Suppressor macrophage (primary cell): Measurements from ENCODE around the gene RHOBTB1.
"Not testable (repeated sequence)": the region's sequence is repeated elsewhere in the genome, so short reads cannot be mapped to it uniquely, and the experiment has no call there.

Experiments used
- DNase-seq, 4 experiments: peaks; one replicate each; pipeline ENCODE4 v3.0.0-alpha.2; 2020 to 2022

RHOBTB1 gene

DNA sequence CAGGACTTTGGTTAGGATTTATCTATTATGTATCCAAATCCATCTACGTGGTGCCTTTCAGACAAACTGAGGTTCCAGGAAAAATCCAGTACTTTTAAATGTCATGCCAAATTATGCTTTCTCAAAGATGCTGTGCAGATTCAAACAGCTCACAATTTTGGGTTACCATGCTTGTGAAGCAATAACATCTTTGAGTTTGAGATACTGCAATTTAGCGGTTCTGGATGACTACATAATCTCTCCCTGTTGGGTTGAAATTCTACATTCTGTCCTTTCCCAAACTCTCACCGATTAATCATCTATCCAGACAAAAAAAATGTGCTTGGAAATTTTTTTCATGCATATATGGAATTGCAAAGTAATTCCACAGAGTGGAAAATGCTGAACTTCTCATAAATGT, 3.5 kb downstream of the RHOBTB1 start:
- DNase-seq: no peak

DNA sequence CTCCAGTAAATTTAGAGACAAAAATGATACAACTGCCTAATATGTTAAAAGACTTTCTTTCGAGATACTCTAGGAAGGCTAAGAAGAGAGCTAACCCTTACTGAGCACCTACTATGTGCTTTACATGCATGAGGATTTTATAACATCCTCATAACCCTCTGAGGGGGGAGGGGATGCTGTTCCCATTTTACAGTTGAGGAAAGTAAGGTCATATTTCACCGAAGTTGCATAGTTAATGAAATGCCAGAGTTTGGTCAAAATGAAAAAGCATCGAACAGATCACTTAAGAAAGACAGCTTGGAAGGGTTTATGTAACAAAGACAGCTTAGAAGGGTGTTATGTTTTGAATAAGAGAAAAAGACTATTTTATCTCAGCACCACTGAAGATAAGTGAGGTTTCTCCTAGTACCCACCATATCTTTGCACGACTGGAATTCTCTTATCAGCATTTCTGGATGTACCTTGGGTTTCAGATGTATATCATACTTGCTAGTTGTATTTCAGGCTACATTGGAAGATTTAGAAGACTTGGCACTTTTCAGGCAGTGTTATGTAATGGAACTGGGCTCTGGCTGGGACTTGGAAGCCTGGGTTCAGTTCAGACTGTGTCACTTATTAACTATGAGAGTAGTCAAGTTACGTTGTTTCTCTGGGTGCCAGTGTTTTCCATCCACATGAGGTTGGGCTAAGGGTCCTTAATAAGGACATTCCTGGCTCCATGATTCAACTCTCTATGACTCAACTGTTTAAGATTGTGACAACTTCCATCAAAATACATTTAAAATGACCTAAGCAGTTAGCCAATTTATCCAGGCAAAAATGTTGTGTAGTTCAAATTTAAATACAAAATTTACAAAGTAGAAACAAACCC, 6.0 kb downstream of the RHOBTB1 start:
- no peak for DNase-seq

- no peak for DNase-seq
Measured at GRCh38 chr10:60937022-60937421, 7.0 kb downstream of the RHOBTB1 start.

- no peak for DNase-seq
Measured at GRCh38 chr10:60934215-60935175, 9.5 kb downstream of the RHOBTB1 start.

- DNase-seq: no peak
Measured at GRCh38 chr10:60932756-60933155, 11.2 kb downstream of the RHOBTB1 start.

DNA sequence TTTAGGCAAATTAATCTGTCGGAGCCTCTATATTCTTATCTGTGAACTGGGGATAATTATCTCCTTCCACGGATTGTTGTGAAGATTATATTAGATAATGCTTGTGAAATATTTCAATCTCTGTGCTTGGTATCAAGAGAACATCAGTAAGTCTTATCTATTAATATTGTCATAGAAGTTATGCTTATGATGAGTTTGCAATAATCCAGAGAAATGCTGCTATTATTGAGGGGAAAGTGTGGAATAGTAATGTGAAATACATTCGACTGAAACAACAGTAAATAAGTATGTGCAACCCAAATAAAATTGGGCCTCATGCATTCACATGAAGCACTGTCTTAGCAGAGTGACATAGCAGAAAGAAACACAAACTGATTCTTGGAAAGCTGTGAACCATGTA, 13.7 kb downstream of the RHOBTB1 start:
- no peak for DNase-seq

- no peak for DNase-seq
Measured at GRCh38 chr10:60921633-60922032, 22.4 kb downstream of the RHOBTB1 start.

DNA sequence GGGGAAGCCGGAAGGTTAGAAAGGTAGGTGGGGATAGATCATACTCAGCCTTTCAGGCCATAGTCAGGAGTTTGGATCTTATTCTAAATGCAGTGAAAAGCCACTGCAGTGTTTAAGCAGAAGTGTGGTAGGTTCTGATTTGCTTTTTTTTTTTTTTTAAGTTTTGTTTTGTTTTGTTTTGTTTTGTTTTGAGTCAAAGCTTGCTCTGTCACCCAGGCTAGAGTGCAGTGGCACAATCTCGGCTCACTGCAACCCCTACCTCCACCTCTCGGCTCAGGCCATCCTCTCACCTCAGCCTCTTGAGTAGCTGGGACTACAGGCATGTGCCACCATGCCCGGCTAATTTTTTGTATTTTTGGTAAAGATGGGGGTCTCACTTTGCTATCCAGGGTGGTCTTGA, 23.5 kb downstream of the RHOBTB1 start:
- no peak for DNase-seq

GRCh38 chr10:60919551-60919950, 24.4 kb downstream of the RHOBTB1 start:
- no peak for DNase-seq

GRCh38 chr10:60917331-60918280, 26.4 kb downstream of the RHOBTB1 start:
- DNase-seq: no peak

DNA sequence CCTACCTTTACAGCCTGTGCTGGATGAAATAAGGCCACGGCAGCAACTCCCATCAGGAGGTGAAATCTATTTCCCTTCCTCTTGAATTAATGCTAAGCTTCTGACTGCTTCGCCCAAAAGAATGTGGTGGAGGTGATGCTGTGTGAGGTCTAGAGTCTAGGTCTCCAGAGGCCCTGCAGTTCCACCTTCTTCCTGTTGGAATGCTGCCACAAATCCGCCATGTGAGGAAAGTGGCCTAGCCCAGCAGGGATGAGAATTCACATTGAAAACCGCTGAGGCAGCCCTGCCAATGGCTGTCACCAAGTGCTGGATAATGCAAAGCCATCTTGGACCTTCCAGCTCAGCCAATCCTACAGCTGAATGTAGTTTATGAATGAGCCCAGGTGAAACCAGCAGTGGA, 28.0 kb downstream of the RHOBTB1 start:
- no peak for DNase-seq

GRCh38 chr10:60914690-60915141, 29.3 kb downstream of the RHOBTB1 start:
- DNase-seq: no peak

DNA sequence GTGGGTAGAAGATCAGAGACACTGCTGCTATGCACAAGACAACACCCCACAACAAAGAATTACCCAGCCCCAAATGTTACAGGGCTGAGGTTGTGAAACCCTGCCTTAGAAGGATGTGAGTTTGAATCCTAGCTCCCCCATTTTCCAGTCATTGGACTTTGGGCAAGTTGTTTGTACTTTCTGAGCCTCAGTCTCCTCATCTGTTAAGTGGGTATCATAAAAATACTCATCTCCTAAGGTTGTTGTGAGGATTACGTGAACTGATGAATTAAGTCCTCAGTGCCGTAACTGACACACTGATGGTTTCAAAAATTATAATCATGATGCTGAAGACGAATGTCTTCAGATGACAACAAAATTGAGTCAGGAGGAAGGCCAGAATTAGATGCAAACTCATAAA, 30.3 kb downstream of the RHOBTB1 start:
- no peak for DNase-seq

- no peak for DNase-seq
Measured at GRCh38 chr10:60913071-60913470, 30.9 kb downstream of the RHOBTB1 start.

GRCh38 chr10:60911715-60912114, 32.3 kb downstream of the RHOBTB1 start:
- no peak for DNase-seq

DNA sequence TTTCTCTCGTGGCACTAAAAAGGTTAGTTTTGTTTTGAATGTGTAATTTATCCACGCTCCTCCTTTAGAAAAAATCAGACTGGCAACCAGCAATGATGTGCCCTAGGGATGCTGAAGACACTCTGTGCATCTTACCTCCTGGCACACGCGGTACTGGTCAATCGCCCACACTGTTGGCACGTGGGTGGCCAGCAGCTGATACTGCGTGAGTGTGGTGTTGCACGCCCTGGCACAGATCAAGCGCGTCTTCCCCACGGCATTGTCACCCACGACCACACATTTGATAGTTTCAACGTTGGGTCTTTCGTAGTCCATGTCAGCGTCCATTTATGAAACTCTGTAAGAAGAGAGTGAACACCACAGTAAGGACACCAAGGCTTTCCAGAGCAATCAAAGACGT, 32.8 kb downstream of the RHOBTB1 start:
- no peak for DNase-seq

GRCh38 chr10:60910543-60910942, 33.4 kb downstream of the RHOBTB1 start:
- peak; percentile 56 to 75 (median 64) for DNase-seq

- DNase-seq: no peak
Measured at GRCh38 chr10:60908896-60909295, 35.1 kb downstream of the RHOBTB1 start.

GRCh38 chr10:60908031-60908430, 36.0 kb downstream of the RHOBTB1 start:
- DNase-seq: no peak

GRCh38 chr10:60907236-60907635, 36.7 kb downstream of the RHOBTB1 start:
- no peak for DNase-seq

GRCh38 chr10:60906825-60907224, 37.2 kb downstream of the RHOBTB1 start:
- not testable (repeated sequence) for DNase-seq

DNA sequence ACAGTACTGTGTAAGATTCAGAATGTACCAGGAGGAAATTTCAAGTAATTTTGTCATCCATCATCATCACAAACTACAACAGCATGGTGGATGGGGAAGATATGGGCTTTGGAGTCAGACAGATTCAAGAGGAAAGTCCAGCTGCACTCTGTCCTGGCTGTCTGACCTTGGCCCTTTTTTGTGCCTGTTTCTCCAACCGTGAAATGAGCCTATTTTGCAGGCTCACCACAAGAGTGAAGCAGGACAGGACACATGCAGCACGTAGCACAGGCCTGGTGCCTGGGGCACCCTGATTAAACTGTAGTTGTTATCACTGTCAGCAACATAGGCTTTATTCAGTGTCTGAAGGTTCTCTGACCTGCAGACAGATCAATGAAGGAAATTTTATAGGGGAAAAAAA, 37.6 kb downstream of the RHOBTB1 start:
- DNase-seq: no peak
